A549 (cell line): ENCODE results near the gene H2BK1. TPM values are rescaled to one million over a fixed set of nuclear protein-coding genes. Genes with fewer than 3 reads are reported as not detected.

Experiments used
- ATAC-seq, 2 experiments: fragments of 200-7000 bp in 1 of 2; fragments of >200 bp in 1 of 2; cut with Nextera tagmentation in 1 of 2; cut with Tn5 transposase in 1 of 2; 3 replicates each; pipeline versions ENCODE4 v1.8.0 to v1.9.1; 2018 to 2020; ENCODE audit warnings: mild to moderate bottlenecking in 1 of 2, moderate library complexity in 1 of 2
- CTCF ChIA-PET: fragments of 300-600 bp; sonication (Branson Sonifier 250); formaldehyde crosslinking; extraction: SDS; loops from one replicate; lab custom pipeline; 2021; ENCODE audit warnings: antibody characterized with exemption, inconsistent platforms; lab: Yijun Ruan, JAX
- POLR2A ChIA-PET: fragments of 350-600 bp; formaldehyde crosslinking; extraction: SDS; loops from one replicate; lab custom pipeline; 2021; ENCODE audit warnings: antibody characterized with exemption, inconsistent platforms; lab: Yijun Ruan, JAX
- DNase-seq, 2 experiments: peaks; one replicate each; pipeline versions ENCODE4 v3.0.0 to v3.0.0-alpha.2; 2011 to 2016; ENCODE audit warnings: low read depth in 1 of 2, low spot score in 1 of 2
- FAIRE-seq: peaks from 2 replicates; lab custom pipeline; 2011; peaks lifted over from hg19 to GRCh38; lab: Jason Lieb, UNC
- H3K27ac ChIP-seq, 2 experiments: fragments of >200 bp; sonication (Bioruptor Twin); formaldehyde crosslinking; 3 replicates each; pipeline ENCODE4 v1.5.1; 2016 to 2017
- H3K4me1 ChIP-seq: fragments of >200 bp; sonication (Bioruptor Twin); formaldehyde crosslinking; 3 replicates; pipeline ENCODE4 v1.6.1; 2016
- H3K4me2 ChIP-seq: fragments of >200 bp; sonication (Bioruptor Twin); formaldehyde crosslinking; 3 replicates; pipeline ENCODE4 v1.6.1; 2016
- H3K4me3 ChIP-seq: fragments of >200 bp; sonication (Bioruptor Twin); formaldehyde crosslinking; 3 replicates; pipeline ENCODE4 v1.5.1; 2016
- H3K9me3 ChIP-seq: fragments of >200 bp; sonication (Bioruptor Twin); formaldehyde crosslinking; 3 replicates; pipeline ENCODE4 v1.6.1; 2016
- BHLHE40 ChIP-seq: IDR thresholded peaks from 2 replicates; pipeline ENCODE4 v1.6.1; 2012; ENCODE audit warnings: low read depth, low read length, inconsistent platforms
- CEBPB ChIP-seq, 2 experiments: fragments of >200 bp in 1 of 2; sonication (Bioruptor Twin) in 1 of 2; formaldehyde crosslinking in 1 of 2; IDR thresholded peaks; 2 replicates each; pipeline ENCODE4 v1.6.1; 2012 to 2016
- CHD2 ChIP-seq: fragments of 150-350 bp; IDR thresholded peaks from 2 replicates; pipeline ENCODE4 v1.6.1; 2014; ENCODE audit warnings: low read length; ENCODE audit not compliant: partially characterized antibody
- CHD4 ChIP-seq: fragments of 200-600 bp; sonication (generic); IDR thresholded peaks from 2 replicates; pipeline ENCODE4 v1.6.1; 2016; ENCODE audit warnings: antibody characterized with exemption, mild to moderate bottlenecking, borderline replicate concordance
- EHF ChIP-seq: fragments of 250-450 bp; sonication (Bioruptor Pico); IDR thresholded peaks from 2 replicates; pipeline ENCODE4 v1.5.0; 2020; ENCODE audit warnings: mild to moderate bottlenecking
- HDAC2 ChIP-seq: fragments of 200-600 bp; sonication (generic); IDR thresholded peaks from 2 replicates; pipeline ENCODE4 v1.6.1; 2016
- JUNB ChIP-seq: fragments of >200 bp; sonication (Bioruptor Twin); formaldehyde crosslinking; IDR thresholded peaks from 2 replicates; pipeline ENCODE4 v1.6.1; 2016
- MAFK ChIP-seq: fragments of 450-650 bp; IDR thresholded peaks from 2 replicates; pipeline ENCODE4 v1.6.1; 2014; ENCODE audit not compliant: partially characterized antibody
- NFE2L2 ChIP-seq: fragments of 150-350 bp; conservative IDR thresholded peaks from 2 replicates; pipeline ENCODE4 v1.6.1; 2014; ENCODE audit warnings: low read length
- NPAS2 ChIP-seq: fragments of 250-450 bp; sonication (Bioruptor Pico); IDR thresholded peaks from 2 replicates; pipeline ENCODE4 v1.8.0; 2022; ENCODE audit warnings: mild to moderate bottlenecking, moderate library complexity, borderline replicate concordance
- POLR2AphosphoS2 ChIP-seq: conservative IDR thresholded peaks from 2 replicates; pipeline ENCODE4 v1.6.1; 2012; ENCODE audit warnings: low read length, improper control_type of control experiment, inconsistent platforms
- RAD21 ChIP-seq, 2 experiments: fragments of >200 bp in 1 of 2; sonication (Bioruptor Twin) in 1 of 2; formaldehyde crosslinking in 1 of 2; IDR thresholded peaks in 1 of 2; conservative IDR thresholded peaks in 1 of 2; 2 replicates in 1 of 2; 3 replicates in 1 of 2; pipeline ENCODE4 v1.6.1; 2012 to 2018; ENCODE audit warnings: inconsistent platforms in 1 of 2
- RCOR1 ChIP-seq: fragments of 150-350 bp; IDR thresholded peaks from 2 replicates; pipeline ENCODE4 v1.6.1; 2014; ENCODE audit warnings: antibody characterized with exemption, low read length, low read depth
- RFX5 ChIP-seq: fragments of 450-650 bp; IDR thresholded peaks from 2 replicates; pipeline ENCODE4 v1.7.1; 2014; ENCODE audit warnings: antibody characterized with exemption, mild to moderate bottlenecking, moderate library complexity
- SMC3 ChIP-seq: fragments of >200 bp; sonication (Bioruptor Twin); formaldehyde crosslinking; IDR thresholded peaks from 3 replicates; pipeline ENCODE4 v1.6.1; 2018; ENCODE audit warnings: inconsistent platforms
- SREBF2 ChIP-seq: fragments of 450-650 bp; IDR thresholded peaks from 2 replicates; pipeline ENCODE4 v1.6.1; 2014; ENCODE audit warnings: mild to moderate bottlenecking, moderate library complexity
- TP53 ChIP-seq: fragments of 250-450 bp; sonication (Bioruptor Pico); IDR thresholded peaks from 2 replicates; pipeline ENCODE4 v1.5.0; 2021; ENCODE audit warnings: mild to moderate bottlenecking, moderate library complexity
- WGBS: methylation state at CpG from one replicate; pipeline ENCODE4 v1.1.6; 2017; ENCODE audit errors: missing lambda C conversion rate; 5-methylcytosine and 5-hydroxymethylcytosine counted together
- polyA plus RNA-seq, 4 experiments: library from polyadenylated mRNA; depleted of rRNA in 3 of 4; stranded (reverse); fragments of >200 nt; fragmentation: RNase III in 1 of 4; extraction: RNeasy Plus Mini Kit Qiagen cat#74134 plus additional on column Dnase treatment in 1 of 4; gene quantifications; 2 replicates in 3 of 4; 3 replicates in 1 of 4; pipeline ENCODE4 v1.2.3, GENCODE V29; 2011 to 2017
- TF ChIP-seq, protein P1 (sequence below): IDR thresholded peaks from 2 replicates; pipeline ENCODE4 v1.6.1; 2012
- TF ChIP-seq, protein P2 (sequence below): fragments of 150-350 bp; IDR thresholded peaks from 2 replicates; pipeline ENCODE4 v1.6.1; 2014; ENCODE audit warnings: low read depth, mild to moderate bottlenecking, low read length
- TF ChIP-seq, protein P3 (sequence below): fragments of >200 bp; sonication (Bioruptor Twin); formaldehyde crosslinking; IDR thresholded peaks from 3 replicates; pipeline ENCODE4 v1.5.1; 2016
- TF ChIP-seq, protein P4 (sequence below): IDR thresholded peaks from 2 replicates; pipeline ENCODE4 v1.6.1; 2012
- TF ChIP-seq, protein P5 (sequence below): fragments of 200-600 bp; sonication (generic); IDR thresholded peaks from 2 replicates; pipeline ENCODE4 v1.6.1; 2016; ENCODE audit warnings: antibody characterized with exemption, mild to moderate bottlenecking, moderate library complexity

The H2BK1 gene
- polyA plus RNA-seq, 2 of the 4 experiments (the other 2 are of a cell fraction) = not detected

DNA sequence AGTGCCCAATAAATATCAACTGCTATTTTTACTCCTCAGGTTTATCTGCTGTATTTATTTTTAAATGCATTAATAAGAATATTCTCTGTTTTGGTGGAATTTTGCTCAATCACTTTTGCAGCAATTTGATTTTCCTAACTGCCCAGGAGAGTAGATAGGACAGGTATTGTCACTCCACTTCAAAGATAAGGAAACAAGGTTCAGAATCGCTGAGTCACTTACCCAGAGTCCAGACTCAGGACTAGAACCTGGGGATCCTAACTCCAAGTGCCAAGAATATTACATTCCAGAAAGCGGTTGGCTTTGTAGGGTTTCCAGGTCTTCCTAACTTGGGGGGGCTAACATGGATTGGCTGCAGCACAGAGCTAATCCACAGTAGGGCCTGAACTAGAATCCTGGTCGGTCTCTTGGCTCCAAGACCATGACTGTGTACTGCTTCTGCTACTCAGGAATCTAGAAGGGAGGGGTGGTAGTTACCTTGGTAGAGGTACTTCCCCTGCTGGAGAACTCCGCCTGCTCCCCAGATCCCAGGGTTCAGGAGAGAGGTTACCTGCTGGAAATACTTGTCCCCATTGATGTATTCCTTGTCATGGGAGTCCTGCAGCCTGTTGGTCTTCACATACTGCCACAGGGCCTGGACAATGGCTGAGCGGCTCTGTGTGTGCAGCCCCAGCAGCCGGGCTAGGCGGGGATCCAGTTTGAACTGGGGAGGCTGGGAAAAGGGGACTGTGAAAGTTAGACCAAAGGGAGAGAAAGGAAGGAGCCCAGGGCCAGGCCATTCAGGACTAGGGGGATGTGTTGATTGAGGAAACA, 30.9 kb upstream of the H2BK1 start:
- DNase-seq (no peak), ATAC-seq (no peak), FAIRE-seq (no peak)
- H3K27ac ChIP-seq = peak overlapping the region; percentile 44 to 77; a peak in 5 of 6 replicates
- 97% methylated on average over 6 of the region's 7 CpGs for WGBS
- H3K9me3 ChIP-seq = no peaks in the 10 kb centered on the region
- no peak overlapping the region for H3K4me3 ChIP-seq
- no peak overlapping the region for H3K4me2 ChIP-seq
- CTCF ChIA-PET = interaction anchor here (1.0 to 5.3 kb wide), 3 partner anchors 14 to 118 kb away, joined by 3 to 60 read pairs (median 5); partner anchors contain the start of gene ABCF2
- POLR2A ChIA-PET = interaction anchor here (2.0 kb wide), 1 partner anchor 8 kb away, joined by 9 read pairs; the partner anchor contains the start of gene CHPF2
- TF ChIP-seq, protein P1, sequence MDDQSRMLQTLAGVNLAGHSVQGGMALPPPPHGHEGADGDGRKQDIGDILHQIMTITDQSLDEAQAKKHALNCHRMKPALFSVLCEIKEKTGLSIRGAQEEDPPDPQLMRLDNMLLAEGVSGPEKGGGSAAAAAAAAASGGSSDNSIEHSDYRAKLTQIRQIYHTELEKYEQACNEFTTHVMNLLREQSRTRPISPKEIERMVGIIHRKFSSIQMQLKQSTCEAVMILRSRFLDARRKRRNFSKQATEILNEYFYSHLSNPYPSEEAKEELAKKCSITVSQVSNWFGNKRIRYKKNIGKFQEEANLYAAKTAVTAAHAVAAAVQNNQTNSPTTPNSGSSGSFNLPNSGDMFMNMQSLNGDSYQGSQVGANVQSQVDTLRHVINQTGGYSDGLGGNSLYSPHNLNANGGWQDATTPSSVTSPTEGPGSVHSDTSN = no peak
- TF ChIP-seq NFE2L2 = peak; percentile 77
- TF ChIP-seq MAFK = peak; percentile 83
- peaks cover 29% of the 10 kb centered on the region for H3K4me1 ChIP-seq

DNA sequence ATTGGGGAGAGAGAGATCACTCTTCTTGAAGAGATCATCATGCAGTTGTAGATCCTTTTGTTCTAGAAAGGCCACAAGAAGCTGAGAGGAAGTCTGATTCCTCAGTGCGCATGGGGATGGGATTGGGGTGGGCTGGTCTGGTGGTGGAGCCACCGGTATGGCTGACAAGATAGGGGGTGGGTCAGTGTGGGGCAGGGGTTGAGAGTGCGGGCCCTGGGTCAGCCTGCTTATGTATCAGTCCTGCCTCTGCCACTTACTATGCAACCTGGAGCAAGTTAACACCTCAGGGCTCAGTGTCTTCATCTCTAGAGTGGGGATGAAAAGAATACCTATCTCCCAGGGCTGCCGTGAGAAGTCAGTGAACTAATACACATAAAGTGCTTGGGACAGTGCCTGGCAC, 30.2 kb upstream of the H2BK1 start:
- peaks cover 23% of the 10 kb centered on the region for H3K4me1 ChIP-seq
- ChIA-PET POLR2A (interaction anchor here (0.6 to 1.2 kb wide), 2 partner anchors 13 to 181 kb away, joined by 3 to 8 read pairs; partner anchors contain the start of genes ABCF2 and SLC4A2), CTCF (interaction anchor here (1.5 kb wide), 1 partner anchor 13 kb away, joined by 3 read pairs; the partner anchor contains the start of gene ABCF2)
- ATAC-seq (no peak), DNase-seq (no peak), FAIRE-seq (no peak)
- peak overlapping the region; percentile 44 to 77; a peak in 5 of 6 replicates for H3K27ac ChIP-seq
- TF ChIP-seq NPAS2 (CRISPR knock-in tag) (no peak), CEBPB (IDR thresholded peaks at IDR 0.05) (no peak), RFX5 (no peak), POLR2AphosphoS2 (no peak), RCOR1 (no peak), TP53 (CRISPR knock-in tag) (no peak)
- TF ChIP-seq, protein P2, sequence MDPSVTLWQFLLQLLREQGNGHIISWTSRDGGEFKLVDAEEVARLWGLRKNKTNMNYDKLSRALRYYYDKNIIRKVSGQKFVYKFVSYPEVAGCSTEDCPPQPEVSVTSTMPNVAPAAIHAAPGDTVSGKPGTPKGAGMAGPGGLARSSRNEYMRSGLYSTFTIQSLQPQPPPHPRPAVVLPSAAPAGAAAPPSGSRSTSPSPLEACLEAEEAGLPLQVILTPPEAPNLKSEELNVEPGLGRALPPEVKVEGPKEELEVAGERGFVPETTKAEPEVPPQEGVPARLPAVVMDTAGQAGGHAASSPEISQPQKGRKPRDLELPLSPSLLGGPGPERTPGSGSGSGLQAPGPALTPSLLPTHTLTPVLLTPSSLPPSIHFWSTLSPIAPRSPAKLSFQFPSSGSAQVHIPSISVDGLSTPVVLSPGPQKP = no peak
- TF ChIP-seq, protein P3, sequence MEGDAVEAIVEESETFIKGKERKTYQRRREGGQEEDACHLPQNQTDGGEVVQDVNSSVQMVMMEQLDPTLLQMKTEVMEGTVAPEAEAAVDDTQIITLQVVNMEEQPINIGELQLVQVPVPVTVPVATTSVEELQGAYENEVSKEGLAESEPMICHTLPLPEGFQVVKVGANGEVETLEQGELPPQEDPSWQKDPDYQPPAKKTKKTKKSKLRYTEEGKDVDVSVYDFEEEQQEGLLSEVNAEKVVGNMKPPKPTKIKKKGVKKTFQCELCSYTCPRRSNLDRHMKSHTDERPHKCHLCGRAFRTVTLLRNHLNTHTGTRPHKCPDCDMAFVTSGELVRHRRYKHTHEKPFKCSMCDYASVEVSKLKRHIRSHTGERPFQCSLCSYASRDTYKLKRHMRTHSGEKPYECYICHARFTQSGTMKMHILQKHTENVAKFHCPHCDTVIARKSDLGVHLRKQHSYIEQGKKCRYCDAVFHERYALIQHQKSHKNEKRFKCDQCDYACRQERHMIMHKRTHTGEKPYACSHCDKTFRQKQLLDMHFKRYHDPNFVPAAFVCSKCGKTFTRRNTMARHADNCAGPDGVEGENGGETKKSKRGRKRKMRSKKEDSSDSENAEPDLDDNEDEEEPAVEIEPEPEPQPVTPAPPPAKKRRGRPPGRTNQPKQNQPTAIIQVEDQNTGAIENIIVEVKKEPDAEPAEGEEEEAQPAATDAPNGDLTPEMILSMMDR = no peak
- TF ChIP-seq, protein P4, sequence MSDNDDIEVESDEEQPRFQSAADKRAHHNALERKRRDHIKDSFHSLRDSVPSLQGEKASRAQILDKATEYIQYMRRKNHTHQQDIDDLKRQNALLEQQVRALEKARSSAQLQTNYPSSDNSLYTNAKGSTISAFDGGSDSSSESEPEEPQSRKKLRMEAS = no peak
- H3K4me2 ChIP-seq = no peak overlapping the region
- H3K9me3 ChIP-seq = no peaks in the 10 kb centered on the region
- WGBS = 90% methylated on average over 4 of the region's 4 CpGs
- H3K4me3 ChIP-seq = no peak overlapping the region

DNA sequence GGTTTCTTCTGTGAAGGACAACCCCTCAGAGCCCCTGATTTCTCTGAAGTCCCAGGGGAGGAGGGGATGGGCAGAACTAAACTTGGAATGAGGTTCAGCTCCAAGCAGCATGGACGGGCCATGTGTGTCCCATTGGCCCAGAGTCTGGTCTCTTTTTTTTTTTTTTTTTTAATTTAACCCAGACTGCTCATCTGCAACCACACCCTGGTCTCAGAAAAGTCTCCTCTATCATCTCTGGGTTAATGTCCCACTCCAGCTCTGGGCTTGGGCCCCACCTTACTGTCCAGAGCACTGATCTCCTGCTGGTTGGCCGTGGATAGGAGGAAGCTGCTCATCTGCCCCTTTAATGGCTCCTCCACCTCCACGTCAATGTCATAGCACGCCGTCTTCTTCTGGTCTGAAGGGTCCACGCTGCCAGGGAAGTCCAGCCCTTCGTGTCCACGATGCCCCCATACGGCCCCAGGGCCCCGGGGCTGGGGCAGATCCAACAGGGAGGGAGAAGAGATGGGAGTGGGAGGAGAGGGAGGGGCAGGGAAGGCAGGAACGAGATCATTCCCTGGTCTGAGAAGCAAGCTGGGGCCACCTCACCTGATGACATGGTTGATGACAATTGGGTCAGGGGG, 29.7 kb upstream of the H2BK1 start:
- WGBS = 91% methylated on average over 11 of the region's 11 CpGs
- POLR2A ChIA-PET = interaction anchor here (0.6 to 1.2 kb wide), 2 partner anchors 13 to 180 kb away, joined by 3 to 8 read pairs; partner anchors contain the start of genes ABCF2 and SLC4A2
- no peak overlapping the region for H3K4me2 ChIP-seq
- no peaks in the 10 kb centered on the region for H3K9me3 ChIP-seq
- CTCF ChIA-PET = interaction anchor here (1.5 to 2.1 kb wide), 2 partner anchors 13 to 116 kb away, joined by 3 to 8 read pairs; partner anchors contain the start of gene ABCF2
- ATAC-seq (no peak), DNase-seq (no peak), FAIRE-seq (no peak)
- peak overlapping the region; percentile 44 to 77; a peak in 3 of 6 replicates for H3K27ac ChIP-seq
- H3K4me3 ChIP-seq = no peak overlapping the region
- H3K4me1 ChIP-seq = peaks cover 17% of the 10 kb centered on the region
- TF ChIP-seq HDAC2 = no peak
- TF ChIP-seq CHD4 = no peak
- TF ChIP-seq RCOR1 = no peak
- no peak for TF ChIP-seq CEBPB (IDR thresholded peaks at IDR 0.05)
- TF ChIP-seq, protein P5, sequence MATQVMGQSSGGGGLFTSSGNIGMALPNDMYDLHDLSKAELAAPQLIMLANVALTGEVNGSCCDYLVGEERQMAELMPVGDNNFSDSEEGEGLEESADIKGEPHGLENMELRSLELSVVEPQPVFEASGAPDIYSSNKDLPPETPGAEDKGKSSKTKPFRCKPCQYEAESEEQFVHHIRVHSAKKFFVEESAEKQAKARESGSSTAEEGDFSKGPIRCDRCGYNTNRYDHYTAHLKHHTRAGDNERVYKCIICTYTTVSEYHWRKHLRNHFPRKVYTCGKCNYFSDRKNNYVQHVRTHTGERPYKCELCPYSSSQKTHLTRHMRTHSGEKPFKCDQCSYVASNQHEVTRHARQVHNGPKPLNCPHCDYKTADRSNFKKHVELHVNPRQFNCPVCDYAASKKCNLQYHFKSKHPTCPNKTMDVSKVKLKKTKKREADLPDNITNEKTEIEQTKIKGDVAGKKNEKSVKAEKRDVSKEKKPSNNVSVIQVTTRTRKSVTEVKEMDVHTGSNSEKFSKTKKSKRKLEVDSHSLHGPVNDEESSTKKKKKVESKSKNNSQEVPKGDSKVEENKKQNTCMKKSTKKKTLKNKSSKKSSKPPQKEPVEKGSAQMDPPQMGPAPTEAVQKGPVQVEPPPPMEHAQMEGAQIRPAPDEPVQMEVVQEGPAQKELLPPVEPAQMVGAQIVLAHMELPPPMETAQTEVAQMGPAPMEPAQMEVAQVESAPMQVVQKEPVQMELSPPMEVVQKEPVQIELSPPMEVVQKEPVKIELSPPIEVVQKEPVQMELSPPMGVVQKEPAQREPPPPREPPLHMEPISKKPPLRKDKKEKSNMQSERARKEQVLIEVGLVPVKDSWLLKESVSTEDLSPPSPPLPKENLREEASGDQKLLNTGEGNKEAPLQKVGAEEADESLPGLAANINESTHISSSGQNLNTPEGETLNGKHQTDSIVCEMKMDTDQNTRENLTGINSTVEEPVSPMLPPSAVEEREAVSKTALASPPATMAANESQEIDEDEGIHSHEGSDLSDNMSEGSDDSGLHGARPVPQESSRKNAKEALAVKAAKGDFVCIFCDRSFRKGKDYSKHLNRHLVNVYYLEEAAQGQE = no peak
- no peak for TF ChIP-seq CHD2
- no peak for TF ChIP-seq RAD21 (conservative IDR thresholded peaks at IDR 0.05 in 1 of 2, IDR thresholded peaks at IDR 0.05 in 1 of 2)
- no peak for TF ChIP-seq JUNB
- no peak for TF ChIP-seq SREBF2
- TF ChIP-seq EHF (CRISPR knock-in tag) = no peak
- no peak for TF ChIP-seq SMC3
- TF ChIP-seq, protein P4 = no peak
- TF ChIP-seq TP53 (CRISPR knock-in tag) = no peak
- TF ChIP-seq BHLHE40 = no peak
